CD14-positive monocyte (primary cell): ENCODE results near the gene FKBP11. TPM values are rescaled to one million over a fixed set of nuclear protein-coding genes. Genes with fewer than 3 reads are reported as not detected.

Experiments used
- DNase-seq, 3 donors: peaks; one replicate each; pipeline ENCODE4 v3.0.0-alpha.2; 2011 to 2022
- H2AFZ ChIP-seq: 2 replicates; pipeline ENCODE4 v1.6.0; 2012; ENCODE audit warnings: mild to moderate bottlenecking, low read depth, low read length, inconsistent platforms; ENCODE audit not compliant: insufficient read depth, poor library complexity, severe bottlenecking
- H3K27ac ChIP-seq, 2 donors: 1 replicate in 1 of 2; 2 replicates in 1 of 2; pipeline ENCODE4 v1.5.1; 2012 to 2013; ENCODE audit warnings: low read length in 2 of 2, control low read depth in 1 of 2, inconsistent platforms in 1 of 2, low read depth in 1 of 2, mild to moderate bottlenecking in 1 of 2
- H3K27me3 ChIP-seq, 2 donors: one replicate each; pipeline versions ENCODE4 v1.6.0 to v1.6.1; 2011 to 2013; ENCODE audit warnings: low read length in 2 of 2; ENCODE audit not compliant: control insufficient read depth in 2 of 2, insufficient read depth in 2 of 2
- H3K36me3 ChIP-seq, 2 donors: replicated peaks in 1 of 2; 1 replicate in 1 of 2; 2 replicates in 1 of 2; pipeline versions ENCODE4 v1.5.1 to v1.6.1; 2012 to 2013; ENCODE audit warnings: low read length in 2 of 2, control low read depth in 1 of 2, inconsistent platforms in 1 of 2, mild to moderate bottlenecking in 1 of 2; ENCODE audit not compliant: insufficient read depth in 2 of 2, control insufficient read depth in 1 of 2
- H3K4me1 ChIP-seq, 2 donors: 1 replicate in 1 of 2; 2 replicates in 1 of 2; pipeline versions ENCODE4 v1.5.1 to v1.6.1; 2012 to 2013; ENCODE audit warnings: low read length in 2 of 2, control low read depth in 1 of 2, inconsistent platforms in 1 of 2, mild to moderate bottlenecking in 1 of 2, moderate library complexity in 1 of 2; ENCODE audit not compliant: insufficient read depth in 2 of 2, control insufficient read depth in 1 of 2
- H3K4me2 ChIP-seq: replicated peaks from 2 replicates; pipeline ENCODE3; 2012; ENCODE audit warnings: low read length, moderate library complexity, mild to moderate bottlenecking; ENCODE audit not compliant: poor library complexity, severe bottlenecking; ENCODE audit errors: extremely low read depth
- H3K4me3 ChIP-seq, 3 experiments: fragments of 200-600 bp in 1 of 3; sonication (generic) in 1 of 3; replicated peaks in 1 of 3; 1 replicate in 2 of 3; 2 replicates in 1 of 3; pipeline ENCODE4 v1.5.1; 2011 to 2013; ENCODE audit warnings: low read length in 3 of 3, mild to moderate bottlenecking in 3 of 3, control low read depth in 2 of 3, low read depth in 2 of 3, inconsistent platforms in 1 of 3, moderate library complexity in 1 of 3
- H3K79me2 ChIP-seq: 2 replicates; pipeline ENCODE4 v1.6.0; 2012; ENCODE audit warnings: mild to moderate bottlenecking, control low read depth, inconsistent platforms, low read length, moderate library complexity; ENCODE audit not compliant: insufficient read depth
- H3K9ac ChIP-seq: 2 replicates; pipeline ENCODE4 v1.6.0; 2017; ENCODE audit warnings: low read length, mild to moderate bottlenecking; ENCODE audit not compliant: insufficient read depth, poor library complexity, severe bottlenecking
- H3K9me3 ChIP-seq, 2 donors: replicated peaks in 1 of 2; 1 replicate in 1 of 2; 2 replicates in 1 of 2; pipeline versions ENCODE4 v1.5.1 to v1.6.1; 2012 to 2013; ENCODE audit warnings: low read length in 2 of 2, control low read depth in 1 of 2; ENCODE audit not compliant: control insufficient read depth in 1 of 2, insufficient read depth in 1 of 2
- H4K20me1 ChIP-seq: 2 replicates; pipeline ENCODE4 v1.6.0; 2012; ENCODE audit warnings: mild to moderate bottlenecking, low read length, control low read depth, moderate library complexity; ENCODE audit not compliant: insufficient read depth
- H3K27ac Mint-ChIP-seq, 7 donors: one replicate each; pipeline ENCODE4 v1.8.0; 2020; ENCODE audit warnings: mild to moderate bottlenecking in 7 of 7, mixed read lengths in 7 of 7, moderate library complexity in 6 of 7, inconsistent platforms in 2 of 7
- H3K27me3 Mint-ChIP-seq, 3 donors: one replicate each; pipeline ENCODE4 v1.8.0; 2021 to 2022; ENCODE audit warnings: low read depth in 3 of 3, mild to moderate bottlenecking in 3 of 3, mixed read lengths in 3 of 3, moderate library complexity in 3 of 3, inconsistent platforms in 1 of 3
- H3K36me3 Mint-ChIP-seq, 2 donors: one replicate each; pipeline ENCODE4 v1.8.0; 2020; ENCODE audit warnings: mixed read lengths in 2 of 2, inconsistent platforms in 1 of 2, mild to moderate bottlenecking in 1 of 2
- H3K4me1 Mint-ChIP-seq: one replicate; pipeline ENCODE4 v1.8.0; 2020; ENCODE audit warnings: mild to moderate bottlenecking, mixed read lengths
- H3K4me3 Mint-ChIP-seq, 2 donors: one replicate each; pipeline ENCODE4 v1.8.0; 2020; ENCODE audit warnings: mild to moderate bottlenecking in 2 of 2, mixed read lengths in 2 of 2, moderate library complexity in 1 of 2
- H3K9me3 Mint-ChIP-seq, 7 donors: one replicate each; pipeline ENCODE4 v1.8.0; 2020 to 2022; ENCODE audit warnings: mixed read lengths in 7 of 7, mild to moderate bottlenecking in 6 of 7, moderate library complexity in 6 of 7, inconsistent platforms in 2 of 7
- WGBS: methylation state at CpG from one replicate; pipeline ENCODE4 v1.1.5; 2013; ENCODE audit warnings: missing lambda C conversion rate; ENCODE audit not compliant: insufficient coverage; 5-methylcytosine and 5-hydroxymethylcytosine counted together
- intact Hi-C, 2 donors: fragments of 100-400 bp; cut with micrococcal nuclease; formaldehyde crosslinking; loops; one replicate each; pipeline versions ENCODE4 v1.15.0 to v1.15.1; 2023
- polyA plus RNA-seq, 3 donors: library from polyadenylated mRNA; depleted of rRNA in 1 of 3; unstranded in 2 of 3; stranded (reverse) in 1 of 3; fragments of 300-500 nt in 2 of 3; fragments of >200 nt in 1 of 3; fragmentation: Illumina TruSeq in 2 of 3; gene quantifications; 1 replicate in 2 of 3; 2 replicates in 1 of 3; pipeline ENCODE4 v1.2.3, GENCODE V29; 2012 to 2021
- TF ChIP-seq, protein P1 (sequence below): fragments of 200-600 bp; IDR thresholded peaks from one replicate; pipeline ENCODE4 v1.8.0; 2022; ENCODE audit warnings: antibody characterized with exemption, mild to moderate bottlenecking

Gene FKBP11
- polyA plus RNA-seq, 3 donors, result 1.5 to 15.2 (median 2.2) TPM

DNA sequence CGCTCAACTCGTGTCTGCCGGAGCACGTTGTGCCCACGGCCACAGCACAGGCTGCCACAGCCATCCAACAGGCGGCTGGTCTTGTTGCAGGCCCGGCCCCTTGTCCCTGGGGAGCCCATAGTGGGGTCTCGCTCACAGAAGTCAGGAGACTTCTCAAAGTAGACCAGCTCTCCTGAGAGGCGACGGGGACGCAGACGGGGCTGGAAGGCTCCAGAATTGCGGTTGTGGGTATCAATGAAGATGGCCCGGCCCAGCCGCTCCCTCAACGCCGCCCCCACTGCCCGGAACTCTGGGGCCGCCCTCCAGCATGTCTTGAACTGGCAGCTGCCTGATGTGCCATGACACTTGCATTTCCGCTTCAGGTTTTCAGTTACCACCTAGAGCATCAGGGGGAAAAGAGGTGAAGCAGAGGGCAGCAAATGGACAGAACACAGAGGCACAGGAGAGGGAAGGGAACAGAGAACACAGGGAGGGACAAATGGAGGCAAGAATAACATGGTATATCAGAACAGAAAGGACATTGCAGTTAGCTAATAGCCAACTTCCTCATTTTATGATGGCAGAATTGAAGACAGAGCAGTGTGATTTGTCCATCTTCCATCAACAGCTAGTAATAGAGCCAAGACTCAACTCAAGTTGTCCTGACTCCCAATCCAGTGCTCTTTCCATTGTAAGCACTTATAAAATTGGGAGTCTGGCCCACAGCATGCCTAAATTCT lies 41.0 kb upstream of the FKBP11 start:
- H3K9me3 Mint-ChIP-seq, result peaks cover 0 to 10% (median 6%) of the 10 kb centered on the region in 7 donors
- no peak overlapping the region for H3K27ac ChIP-seq
- intact Hi-C loops, result no loop called here
- no peaks in the 10 kb centered on the region for H3K36me3 ChIP-seq
- no peak overlapping the region for H3K9ac ChIP-seq
- peak overlapping the region in 2 of 7 donors; percentile 33 to 76 for H3K27ac Mint-ChIP-seq
- 82% methylated on average over 16 of the region's 20 CpGs for WGBS
- peaks cover 0 to 15% of the 10 kb centered on the region in 2 donors for H3K9me3 ChIP-seq
- no peaks in the 10 kb centered on the region for H3K79me2 ChIP-seq
- H3K36me3 Mint-ChIP-seq, result peaks cover 3 to 10% of the 10 kb centered on the region in 2 donors
- H2AFZ ChIP-seq, result peak overlapping the region; percentile 60
- TF ChIP-seq, protein P1, sequence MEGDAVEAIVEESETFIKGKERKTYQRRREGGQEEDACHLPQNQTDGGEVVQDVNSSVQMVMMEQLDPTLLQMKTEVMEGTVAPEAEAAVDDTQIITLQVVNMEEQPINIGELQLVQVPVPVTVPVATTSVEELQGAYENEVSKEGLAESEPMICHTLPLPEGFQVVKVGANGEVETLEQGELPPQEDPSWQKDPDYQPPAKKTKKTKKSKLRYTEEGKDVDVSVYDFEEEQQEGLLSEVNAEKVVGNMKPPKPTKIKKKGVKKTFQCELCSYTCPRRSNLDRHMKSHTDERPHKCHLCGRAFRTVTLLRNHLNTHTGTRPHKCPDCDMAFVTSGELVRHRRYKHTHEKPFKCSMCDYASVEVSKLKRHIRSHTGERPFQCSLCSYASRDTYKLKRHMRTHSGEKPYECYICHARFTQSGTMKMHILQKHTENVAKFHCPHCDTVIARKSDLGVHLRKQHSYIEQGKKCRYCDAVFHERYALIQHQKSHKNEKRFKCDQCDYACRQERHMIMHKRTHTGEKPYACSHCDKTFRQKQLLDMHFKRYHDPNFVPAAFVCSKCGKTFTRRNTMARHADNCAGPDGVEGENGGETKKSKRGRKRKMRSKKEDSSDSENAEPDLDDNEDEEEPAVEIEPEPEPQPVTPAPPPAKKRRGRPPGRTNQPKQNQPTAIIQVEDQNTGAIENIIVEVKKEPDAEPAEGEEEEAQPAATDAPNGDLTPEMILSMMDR, result no peak
- peaks cover 16 to 36% of the 10 kb centered on the region in 2 donors for H3K27me3 ChIP-seq
- peaks cover 16 to 28% of the 10 kb centered on the region in 2 donors for H3K4me1 ChIP-seq
- H3K27me3 Mint-ChIP-seq, result peaks cover 31 to 40% (median 32%) of the 10 kb centered on the region in 3 donors
- no peak for DNase-seq
- H3K4me3 ChIP-seq, result no peak overlapping the region
- H4K20me1 ChIP-seq, result peaks cover 10% of the 10 kb centered on the region
- H3K4me1 Mint-ChIP-seq, result peaks cover 24% of the 10 kb centered on the region
- no peak overlapping the region for H3K4me2 ChIP-seq
- H3K4me3 Mint-ChIP-seq, result peak overlapping the region in 1 of 2 donors; percentile 68

- H3K4me1 Mint-ChIP-seq, result peaks cover 14% of the 10 kb centered on the region
- peaks cover 0 to 3% of the 10 kb centered on the region in 2 donors for H3K36me3 Mint-ChIP-seq
- H3K9me3 Mint-ChIP-seq, result peaks cover 0 to 8% (median 0%) of the 10 kb centered on the region in 7 donors
- no peak for DNase-seq
- Histone ChIP-seq H4K20me1 (no peaks in the 10 kb centered on the region), H3K79me2 (no peaks in the 10 kb centered on the region), H3K4me2 (no peak overlapping the region), H3K9ac (no peak overlapping the region), H3K36me3 (no peaks in the 10 kb centered on the region), H3K4me3 (no peak overlapping the region), H3K27me3 (peaks cover 7 to 26% of the 10 kb centered on the region in 2 donors), H3K9me3 (peaks cover 0 to 6% of the 10 kb centered on the region in 2 donors), H3K27ac (no peak overlapping the region), H2AFZ (no peak overlapping the region), H3K4me1 (peaks cover 6 to 18% of the 10 kb centered on the region in 2 donors)
- TF ChIP-seq, protein P1, result no peak
- H3K27ac Mint-ChIP-seq, result no peak overlapping the region
- intact Hi-C loops, result no loop called here
- H3K27me3 Mint-ChIP-seq, result peaks cover 21 to 33% (median 26%) of the 10 kb centered on the region in 3 donors
- no peak overlapping the region for H3K4me3 Mint-ChIP-seq
Measured at GRCh38 chr12:48965298-48965838, 40.1 kb upstream of the FKBP11 start.
